CD8-positive, alpha-beta memory T cell (primary cell): Measurements from ENCODE around the gene BHLHA9. TPM values are rescaled to one million over a fixed set of nuclear protein-coding genes. Genes with fewer than 3 reads are reported as not detected.
"Not testable (repeated sequence)": the region's sequence is repeated elsewhere in the genome, so short reads cannot be mapped to it uniquely, and the experiment has no call there.

Experiments used
- CTCF ChIA-PET: fragments of 350-600 bp; sonication (Branson Sonifier 250); formaldehyde crosslinking; loops from one replicate; lab custom pipeline; 2021; ENCODE audit warnings: antibody characterized with exemption; lab: Charles Lee
- POLR2A ChIA-PET: fragments of 350-600 bp; sonication (Branson Sonifier 250); formaldehyde crosslinking; loops from one replicate; lab custom pipeline; 2021; ENCODE audit warnings: antibody characterized with exemption; lab: Charles Lee
- DNase-seq, 5 donors: peaks; one replicate each; pipeline versions ENCODE4 v3.0.0 to v3.0.0-alpha.2; 2020 to 2022; ENCODE audit warnings: mixed read lengths in 1 of 5
- H3K27ac ChIP-seq: one replicate; pipeline ENCODE4 v1.7.0; 2013; ENCODE audit warnings: low read depth, mild to moderate bottlenecking, low read length, moderate library complexity
- H3K27me3 ChIP-seq: 2 replicates; pipeline ENCODE4 v1.7.0; 2013; ENCODE audit warnings: low read length, mild to moderate bottlenecking; ENCODE audit not compliant: insufficient read depth, poor library complexity, severe bottlenecking
- H3K36me3 ChIP-seq: 2 replicates; pipeline ENCODE4 v1.7.0; 2013; ENCODE audit warnings: mild to moderate bottlenecking, low read length, moderate library complexity; ENCODE audit not compliant: insufficient read depth
- H3K4me1 ChIP-seq: 2 replicates; pipeline ENCODE4 v1.7.0; 2013; ENCODE audit warnings: mild to moderate bottlenecking, low read length, moderate library complexity; ENCODE audit not compliant: insufficient read depth
- H3K4me3 ChIP-seq: 2 replicates; pipeline ENCODE4 v1.7.0; 2013; ENCODE audit warnings: mild to moderate bottlenecking, low read length
- H3K9me3 ChIP-seq: 2 replicates; pipeline ENCODE4 v1.7.0; 2013; ENCODE audit warnings: mild to moderate bottlenecking, low read length
- H3K27ac Mint-ChIP-seq, 8 donors: one replicate each; pipeline ENCODE4 v1.8.0; 2020 to 2021; ENCODE audit warnings: mixed read lengths in 8 of 8, mild to moderate bottlenecking in 6 of 8, inconsistent platforms in 3 of 8, moderate library complexity in 3 of 8
- H3K27me3 Mint-ChIP-seq, 2 donors: one replicate each; pipeline ENCODE4 v1.8.0; 2020 to 2021; ENCODE audit warnings: mixed read lengths in 2 of 2, mild to moderate bottlenecking in 1 of 2, moderate library complexity in 1 of 2
- H3K36me3 Mint-ChIP-seq, 3 donors: one replicate each; pipeline ENCODE4 v1.8.0; 2020 to 2021; ENCODE audit warnings: mixed read lengths in 3 of 3, inconsistent platforms in 1 of 3, mild to moderate bottlenecking in 1 of 3
- H3K4me1 Mint-ChIP-seq, 3 donors: one replicate each; pipeline ENCODE4 v1.8.0; 2020 to 2021; ENCODE audit warnings: mixed read lengths in 3 of 3, inconsistent platforms in 1 of 3, mild to moderate bottlenecking in 1 of 3
- H3K4me3 Mint-ChIP-seq, 7 donors: one replicate each; pipeline ENCODE4 v1.8.0; 2020 to 2021; ENCODE audit warnings: mixed read lengths in 7 of 7, mild to moderate bottlenecking in 6 of 7, moderate library complexity in 4 of 7, inconsistent platforms in 2 of 7
- H3K9me3 Mint-ChIP-seq, 5 donors: one replicate each; pipeline ENCODE4 v1.8.0; 2020 to 2022; ENCODE audit warnings: mixed read lengths in 5 of 5, mild to moderate bottlenecking in 3 of 5, moderate library complexity in 2 of 5, inconsistent platforms in 1 of 5
- polyA plus RNA-seq: library from polyadenylated mRNA; unstranded; fragments of 300-500 nt; fragmentation: Illumina TruSeq; gene quantifications from one replicate; pipeline ENCODE4 v1.2.3, GENCODE V29; 2021
- total RNA-seq, 2 experiments: library from RNA; stranded (reverse); gene quantifications; one replicate each; pipeline ENCODE4 v1.2.3, GENCODE V29; 2021

Gene BHLHA9
- total and polyA plus RNA-seq, 3 experiments from 2014 or later = not detected

DNA sequence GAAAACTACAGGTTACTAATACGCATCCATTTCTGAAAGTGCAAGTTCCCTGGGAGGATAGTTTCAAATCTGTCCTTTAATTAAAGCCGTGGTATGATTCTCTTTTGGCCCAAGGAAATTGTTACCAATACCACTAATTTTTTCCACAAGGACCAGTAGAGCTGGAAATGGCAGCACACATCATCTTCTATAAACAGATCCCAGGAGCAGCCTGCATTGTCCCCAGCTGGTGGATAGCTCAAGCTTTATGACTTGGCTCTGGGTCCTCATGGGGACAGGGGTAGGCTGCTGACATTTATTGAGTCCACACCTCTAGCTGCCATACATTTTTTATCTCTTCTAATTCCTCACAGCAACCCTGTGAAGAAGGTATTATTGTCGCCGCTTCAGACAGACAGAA is 35.8 kb upstream of the BHLHA9 start:
- peaks cover 0 to 2% (median 0%) of the 10 kb centered on the region in 5 donors for H3K9me3 Mint-ChIP-seq

DNA sequence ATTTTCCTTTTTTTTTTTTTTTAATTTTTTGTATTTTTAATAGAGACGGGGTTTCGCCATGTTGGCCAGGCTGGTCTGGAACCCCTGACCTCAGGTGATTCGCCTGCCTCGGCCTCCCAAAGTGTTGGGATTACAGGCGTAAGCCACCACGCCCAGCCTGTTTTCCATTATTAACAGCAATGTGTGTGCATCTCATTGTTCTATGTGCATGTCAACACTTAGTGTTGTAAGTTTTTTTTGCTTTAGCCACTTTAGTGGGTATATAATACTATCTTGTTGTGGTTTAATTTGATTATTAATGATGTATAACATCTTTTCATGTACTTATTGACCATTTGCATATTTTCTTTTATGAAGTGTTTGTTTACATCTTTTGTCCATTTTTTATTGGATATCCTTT is 32.8 kb upstream of the BHLHA9 start:
- Histone ChIP-seq H3K36me3 (no peaks in the 10 kb centered on the region), H3K9me3 (no peaks in the 10 kb centered on the region), H3K27ac (no peak overlapping the region), H3K27me3 (no peaks in the 10 kb centered on the region), H3K4me1 (peaks cover 17% of the 10 kb centered on the region), H3K4me3 (no peak overlapping the region)
- DNase-seq = no peak
- Mint-ChIP-seq H3K27me3 (peaks cover 16 to 34% of the 10 kb centered on the region in 2 donors), H3K36me3 (peaks cover 0 to 3% (median 0%) of the 10 kb centered on the region in 3 donors), H3K27ac (no peak overlapping the region), H3K9me3 (peaks cover 0 to 2% (median 0%) of the 10 kb centered on the region in 5 donors), H3K4me1 (peaks cover 12 to 18% (median 16%) of the 10 kb centered on the region in 3 donors), H3K4me3 (no peak overlapping the region)
- ChIA-PET CTCF (no interaction called here), POLR2A (no interaction called here)

More for the DNA sequence above, 35.8 kb upstream of the BHLHA9 start:
- Histone ChIP-seq H3K27ac (no peak overlapping the region), H3K36me3 (no peaks in the 10 kb centered on the region), H3K27me3 (peaks cover 5% of the 10 kb centered on the region), H3K9me3 (no peaks in the 10 kb centered on the region), H3K4me3 (no peak overlapping the region), H3K4me1 (peaks cover 11% of the 10 kb centered on the region)
- H3K27ac Mint-ChIP-seq = no peak overlapping the region
- POLR2A ChIA-PET = interaction anchor here (0.5 kb wide), 1 partner anchor 16 kb away, joined by 3 read pairs; no protein-coding TSS in a partner anchor
- peaks cover 9 to 16% (median 11%) of the 10 kb centered on the region in 3 donors for H3K4me1 Mint-ChIP-seq
- peaks cover 25 to 30% of the 10 kb centered on the region in 2 donors for H3K27me3 Mint-ChIP-seq
- no peak overlapping the region for H3K4me3 Mint-ChIP-seq
- CTCF ChIA-PET = no interaction called here
- DNase-seq = no peak
- peaks cover 0 to 3% (median 2%) of the 10 kb centered on the region in 3 donors for H3K36me3 Mint-ChIP-seq

DNA sequence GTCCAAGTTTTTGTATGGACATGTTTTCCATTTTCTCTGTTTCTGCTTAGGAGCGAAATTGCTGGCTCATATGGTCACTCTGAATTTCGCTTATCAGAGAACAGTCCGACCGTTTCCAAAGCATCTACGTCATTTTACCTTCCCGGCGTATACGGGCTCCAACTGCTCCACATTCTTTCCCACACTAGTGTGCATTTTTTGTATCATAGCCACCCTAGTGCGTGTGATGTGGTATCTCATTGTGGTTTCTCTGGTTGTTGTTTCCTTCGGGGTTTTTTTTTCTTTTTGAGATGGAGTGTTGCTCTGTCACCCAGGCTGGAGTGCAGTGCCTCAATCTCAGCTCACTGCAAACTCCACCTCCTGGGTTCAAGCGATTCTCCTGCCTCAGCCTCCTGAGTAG is 31.0 kb upstream of the BHLHA9 start:
- no peaks in the 10 kb centered on the region for H3K36me3 Mint-ChIP-seq
- peaks cover 14 to 25% of the 10 kb centered on the region in 2 donors for H3K27me3 Mint-ChIP-seq
- Histone ChIP-seq H3K27me3 (no peaks in the 10 kb centered on the region), H3K4me3 (no peak overlapping the region), H3K4me1 (peaks cover 17% of the 10 kb centered on the region), H3K9me3 (no peaks in the 10 kb centered on the region), H3K27ac (no peak overlapping the region), H3K36me3 (no peaks in the 10 kb centered on the region)
- ChIA-PET POLR2A (no interaction called here), CTCF (no interaction called here)
- peak in 1 of 5 donors; percentile 38 for DNase-seq
- peaks cover 0 to 2% (median 0%) of the 10 kb centered on the region in 5 donors for H3K9me3 Mint-ChIP-seq
- peaks cover 12 to 18% (median 16%) of the 10 kb centered on the region in 3 donors for H3K4me1 Mint-ChIP-seq
- H3K4me3 Mint-ChIP-seq = peak overlapping the region in 1 of 7 donors; percentile 5
- H3K27ac Mint-ChIP-seq = no peak overlapping the region

DNA sequence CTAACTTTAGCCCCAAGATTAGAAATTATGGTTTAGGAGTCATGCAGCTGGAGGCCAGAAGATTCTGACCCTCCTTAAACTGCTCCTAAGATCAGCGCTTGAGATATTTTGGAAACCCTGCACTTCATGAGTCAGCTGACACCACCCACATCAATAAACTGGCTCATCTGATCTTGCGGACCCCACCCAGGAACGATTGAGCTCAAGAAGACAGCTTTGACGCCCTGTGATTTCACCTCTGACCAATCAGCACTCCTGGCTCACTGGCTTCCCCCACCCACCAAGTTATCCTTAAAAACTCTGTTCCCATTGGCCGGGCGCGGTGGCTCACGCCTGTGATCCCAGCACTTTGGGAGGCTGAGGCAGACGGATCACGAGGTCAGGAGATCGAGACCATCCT is 29.8 kb upstream of the BHLHA9 start:
- H3K36me3 Mint-ChIP-seq, H3K9me3 Mint-ChIP-seq, CTCF ChIA-PET, POLR2A ChIA-PET, H3K27ac ChIP-seq, H3K4me3 ChIP-seq, H3K36me3 ChIP-seq, DNase-seq, H3K27me3 ChIP-seq, H3K9me3 ChIP-seq: not testable (repeated sequence)
- peaks cover 10 to 23% of the 10 kb centered on the region in 2 donors for H3K27me3 Mint-ChIP-seq
- H3K4me3 Mint-ChIP-seq = peak overlapping the region in 1 of 7 donors; percentile 66
- peak overlapping the region in 1 of 8 donors; percentile 47 for H3K27ac Mint-ChIP-seq
- H3K4me1 Mint-ChIP-seq = peaks cover 12 to 18% (median 16%) of the 10 kb centered on the region in 3 donors
- peaks cover 17% of the 10 kb centered on the region for H3K4me1 ChIP-seq

DNA sequence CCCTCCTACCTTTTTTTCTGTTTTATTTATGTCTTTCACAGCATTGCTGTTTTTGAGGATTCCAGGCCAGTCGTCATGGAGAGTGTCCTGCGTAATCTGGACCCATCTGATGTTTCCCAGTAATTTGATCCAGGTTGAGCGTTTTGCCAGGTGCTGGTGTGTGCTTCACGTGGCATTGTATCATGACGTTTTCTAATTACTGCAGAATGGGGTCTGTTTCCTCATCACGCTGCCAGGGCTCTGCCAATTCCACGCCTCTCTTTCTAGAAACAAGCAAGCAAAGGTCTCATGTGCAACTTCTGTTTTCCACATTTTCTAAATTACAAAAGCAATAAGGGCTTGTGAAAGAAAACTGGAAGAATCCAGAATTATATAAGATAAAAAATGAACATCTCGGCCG is 28.3 kb upstream of the BHLHA9 start:
- Mint-ChIP-seq H3K4me3 (no peak overlapping the region), H3K9me3 (peaks cover 0 to 2% (median 0%) of the 10 kb centered on the region in 5 donors)
- POLR2A ChIA-PET = no interaction called here

DNA sequence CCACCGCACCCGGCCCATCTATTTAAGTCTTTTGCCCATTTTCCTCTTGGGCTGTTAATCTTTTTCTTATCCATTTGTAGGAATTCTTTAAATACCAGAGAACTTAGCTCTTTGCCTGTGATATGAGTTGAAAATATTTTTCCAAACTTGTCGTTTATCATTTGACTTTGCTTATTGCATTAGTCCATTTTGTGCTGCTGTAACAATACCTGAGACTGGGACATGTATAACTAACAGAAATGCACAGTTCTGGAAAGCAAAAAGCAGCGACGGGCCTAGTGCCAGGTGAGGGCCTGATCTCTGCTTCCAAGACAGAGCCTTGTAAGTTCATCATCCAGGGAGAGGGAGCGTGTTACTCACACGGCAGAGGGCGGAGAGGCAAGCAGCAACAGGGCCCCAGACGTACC is 25.6 kb upstream of the BHLHA9 start:
- peaks cover 0 to 2% (median 0%) of the 10 kb centered on the region in 3 donors for H3K36me3 Mint-ChIP-seq
- POLR2A ChIA-PET = no interaction called here
- H3K4me3 Mint-ChIP-seq = no peak overlapping the region
- H3K36me3 ChIP-seq = no peaks in the 10 kb centered on the region
- peaks cover 8 to 20% of the 10 kb centered on the region in 2 donors for H3K27me3 Mint-ChIP-seq
- no peaks in the 10 kb centered on the region for H3K9me3 ChIP-seq
- peaks cover 9% of the 10 kb centered on the region for H3K4me1 ChIP-seq
- H3K4me3 ChIP-seq = no peak overlapping the region
- peaks cover 7 to 11% (median 10%) of the 10 kb centered on the region in 3 donors for H3K4me1 Mint-ChIP-seq
- H3K27ac Mint-ChIP-seq = no peak overlapping the region
- no peak overlapping the region for H3K27ac ChIP-seq
- peaks cover 0 to 2% (median 0%) of the 10 kb centered on the region in 5 donors for H3K9me3 Mint-ChIP-seq
- no peaks in the 10 kb centered on the region for H3K27me3 ChIP-seq
- CTCF ChIA-PET = no interaction called here
- DNase-seq = no peak

More for the DNA sequence above, 28.3 kb upstream of the BHLHA9 start:
- peaks cover 12 to 18% (median 16%) of the 10 kb centered on the region in 3 donors for H3K4me1 Mint-ChIP-seq
- no peaks in the 10 kb centered on the region for H3K27me3 ChIP-seq
- H3K36me3 Mint-ChIP-seq = peaks cover 0 to 2% (median 0%) of the 10 kb centered on the region in 3 donors
- H3K9me3 ChIP-seq = no peaks in the 10 kb centered on the region
- H3K4me1 ChIP-seq = peaks cover 17% of the 10 kb centered on the region
- H3K4me3 ChIP-seq = no peak overlapping the region
- H3K27me3 Mint-ChIP-seq = peaks cover 8 to 23% of the 10 kb centered on the region in 2 donors
- H3K36me3 ChIP-seq = no peaks in the 10 kb centered on the region
- no peak overlapping the region for H3K27ac Mint-ChIP-seq
- DNase-seq = no peak
- CTCF ChIA-PET = no interaction called here
- no peak overlapping the region for H3K27ac ChIP-seq

DNA sequence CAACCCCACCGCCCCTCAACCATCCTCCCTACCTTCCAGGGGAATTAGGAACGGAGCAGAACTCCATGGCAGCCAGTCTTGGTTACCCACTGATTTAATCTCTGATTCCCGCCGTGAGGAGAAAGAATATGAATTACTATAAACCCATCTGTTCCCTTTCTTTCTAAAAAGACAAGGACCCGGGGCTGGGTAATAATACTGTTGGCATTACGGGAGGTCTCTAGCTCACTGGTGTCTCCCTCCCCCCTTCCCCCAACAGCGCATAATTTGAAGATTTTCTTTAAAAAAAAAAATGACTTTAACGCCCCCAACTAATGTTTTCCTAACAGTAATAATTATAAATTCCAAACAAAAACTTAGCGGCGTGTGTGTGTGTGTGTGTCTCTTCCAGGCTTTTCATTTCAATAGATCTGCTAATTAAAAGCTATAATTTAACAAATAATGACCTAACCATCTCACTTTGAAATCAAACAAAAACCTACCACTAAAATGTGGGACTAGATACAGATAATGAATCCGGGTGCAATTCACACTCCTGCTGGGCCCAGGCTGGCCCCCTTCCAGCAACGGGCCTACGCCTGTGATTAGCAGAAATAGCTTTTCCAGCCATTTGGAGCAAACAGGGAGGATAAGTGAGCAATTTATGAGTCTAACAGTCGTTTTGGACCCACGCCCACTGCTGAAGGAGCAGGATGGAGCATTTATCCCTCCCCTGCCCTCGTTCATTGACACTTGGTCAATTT is 18.2 kb upstream of the BHLHA9 start:
- CTCF ChIA-PET = no interaction called here
- Mint-ChIP-seq H3K36me3 (no peaks in the 10 kb centered on the region), H3K27me3 (peaks cover 0 to 2% of the 10 kb centered on the region in 2 donors), H3K27ac (peak overlapping the region in 1 of 8 donors; percentile 48), H3K9me3 (no peaks in the 10 kb centered on the region), H3K4me1 (peaks cover 12 to 22% (median 20%) of the 10 kb centered on the region in 3 donors), H3K4me3 (peak overlapping the region in 1 of 7 donors; percentile 66)
- Histone ChIP-seq H3K4me3 (no peak overlapping the region), H3K27ac (no peak overlapping the region), H3K4me1 (peaks cover 6% of the 10 kb centered on the region), H3K27me3 (no peaks in the 10 kb centered on the region), H3K9me3 (no peaks in the 10 kb centered on the region), H3K36me3 (no peaks in the 10 kb centered on the region)
- POLR2A ChIA-PET = no interaction called here
- DNase-seq = no peak

DNA sequence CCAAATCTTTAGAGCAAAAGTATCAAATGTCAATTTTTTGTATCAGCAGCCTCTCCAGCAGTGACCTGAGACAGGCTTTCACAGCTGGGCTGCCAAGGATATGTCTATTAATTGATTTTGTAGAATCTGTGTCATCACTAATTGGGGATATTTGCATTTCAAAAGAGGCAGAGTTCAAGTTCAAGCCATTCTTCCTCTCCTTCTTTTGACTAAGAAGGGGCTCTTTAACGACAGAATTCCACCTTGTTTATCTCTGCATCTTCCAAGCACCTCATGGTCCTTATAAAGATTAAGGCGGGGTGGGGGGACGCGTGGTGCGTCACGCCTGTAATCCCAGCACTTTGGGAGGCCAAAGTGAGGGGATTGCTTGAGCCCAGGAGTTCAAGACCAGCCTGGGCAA is 15.2 kb upstream of the BHLHA9 start:
- CTCF ChIA-PET = interaction anchor here (1.1 to 1.3 kb wide), 2 partner anchors 59 to 77 kb away, joined by 3 read pairs; no protein-coding TSS in a partner anchor
- no peaks in the 10 kb centered on the region for H3K9me3 ChIP-seq
- H3K4me3 ChIP-seq = no peak overlapping the region
- peaks cover 0 to 2% of the 10 kb centered on the region in 2 donors for H3K27me3 Mint-ChIP-seq
- no peaks in the 10 kb centered on the region for H3K36me3 Mint-ChIP-seq
- H3K4me1 Mint-ChIP-seq = peaks cover 30 to 44% (median 43%) of the 10 kb centered on the region in 3 donors
- H3K4me1 ChIP-seq = peaks cover 21% of the 10 kb centered on the region
- no peak overlapping the region for H3K27ac ChIP-seq
- H3K9me3 Mint-ChIP-seq = no peaks in the 10 kb centered on the region
- H3K4me3 Mint-ChIP-seq = no peak overlapping the region
- DNase-seq = no peak
- no peak overlapping the region for H3K27ac Mint-ChIP-seq
- H3K27me3 ChIP-seq = no peaks in the 10 kb centered on the region
- POLR2A ChIA-PET = no interaction called here
- H3K36me3 ChIP-seq = no peaks in the 10 kb centered on the region
